ENCODE results near the gene EVC2.
"Not testable (repeated sequence)": the region's sequence is repeated elsewhere in the genome, so short reads cannot be mapped to it uniquely, and the experiment has no call there.

Gene EVC2

GRCh38 chr4:5746829-5747737, 38.7 kb upstream of the EVC2 start:
- no peak for DNase-seq (ENCODE audit: low read depth in 3 of 3)

- DNase-seq (ENCODE audit: low read depth in 3 of 3), result no peak
These were observed 37.9 kb upstream of the EVC2 start for GRCh38 chr4:5746250-5746649.

- no peak for DNase-seq (ENCODE audit: low read depth in 3 of 3)
These were observed 34.6 kb upstream of the EVC2 start for GRCh38 chr4:5742968-5743367.

GRCh38 chr4:5742388-5742787, 34.0 kb upstream of the EVC2 start:
- no peak for DNase-seq (ENCODE audit: low read depth in 3 of 3)

- DNase-seq (ENCODE audit: low read depth in 3 of 3), result no peak
These were observed 29.7 kb upstream of the EVC2 start for GRCh38 chr4:5738061-5738460.

GRCh38 chr4:5735463-5735862, 27.1 kb upstream of the EVC2 start:
- DNase-seq (ENCODE audit: low read depth in 3 of 3), result no peak

- DNase-seq (ENCODE audit: low read depth in 3 of 3), result no peak
These were observed 26.5 kb upstream of the EVC2 start for GRCh38 chr4:5734853-5735252.

- DNase-seq (ENCODE audit: low read depth in 3 of 3), result no peak
These were observed 23.8 kb upstream of the EVC2 start for GRCh38 chr4:5732158-5732557.

GRCh38 chr4:5730993-5731990, 22.9 kb upstream of the EVC2 start:
- DNase-seq (ENCODE audit: low read depth in 3 of 3), result no peak

- DNase-seq (ENCODE audit: low read depth in 3 of 3), result no peak
These were observed 22.1 kb upstream of the EVC2 start for GRCh38 chr4:5730436-5730835.

GRCh38 chr4:5728412-5728811, 20.1 kb upstream of the EVC2 start:
- not testable (repeated sequence) for DNase-seq (ENCODE audit: low read depth in 3 of 3)

- no peak for DNase-seq (ENCODE audit: low read depth in 3 of 3)
These were observed 16.0 kb upstream of the EVC2 start for GRCh38 chr4:5724377-5724776.

GRCh38 chr4:5722328-5722727, 14.0 kb upstream of the EVC2 start:
- DNase-seq (ENCODE audit: low read depth in 3 of 3), result no peak

- DNase-seq (ENCODE audit: low read depth in 3 of 3), result no peak
These were observed 13.6 kb upstream of the EVC2 start for GRCh38 chr4:5721923-5722322.

GRCh38 chr4:5720980-5721379, 12.6 kb upstream of the EVC2 start:
- DNase-seq (ENCODE audit: low read depth in 3 of 3), result no peak

GRCh38 chr4:5720157-5720850, 11.9 kb upstream of the EVC2 start:
- no peak for DNase-seq (ENCODE audit: low read depth in 3 of 3)

GRCh38 chr4:5719350-5720055, 11.1 kb upstream of the EVC2 start:
- DNase-seq (ENCODE audit: low read depth in 3 of 3), result no peak

GRCh38 chr4:5718411-5718810, 10.1 kb upstream of the EVC2 start:
- DNase-seq (ENCODE audit: low read depth in 3 of 3), result no peak

- DNase-seq (ENCODE audit: low read depth in 3 of 3), result no peak
These were observed 9.2 kb upstream of the EVC2 start for GRCh38 chr4:5717449-5718158.

GRCh38 chr4:5716391-5716790, 8.0 kb upstream of the EVC2 start:
- no peak for DNase-seq (ENCODE audit: low read depth in 3 of 3)

GRCh38 chr4:5715357-5715756, 7.0 kb upstream of the EVC2 start:
- no peak for DNase-seq (ENCODE audit: low read depth in 3 of 3)

All from stimulated activated CD4-positive, alpha-beta T cell treated with anti-CD3 and anti-CD28 coated beads, TNF-alpha, amount 100 ng/mL, for 48 hours (primary cell).